ENCODE results near the gene FREY1. TPM values are rescaled to one million over a fixed set of nuclear protein-coding genes. Genes with fewer than 3 reads are reported as not detected.

Gene FREY1
- total RNA-seq, 1 donor from 2014 or later, result not detected

DNA sequence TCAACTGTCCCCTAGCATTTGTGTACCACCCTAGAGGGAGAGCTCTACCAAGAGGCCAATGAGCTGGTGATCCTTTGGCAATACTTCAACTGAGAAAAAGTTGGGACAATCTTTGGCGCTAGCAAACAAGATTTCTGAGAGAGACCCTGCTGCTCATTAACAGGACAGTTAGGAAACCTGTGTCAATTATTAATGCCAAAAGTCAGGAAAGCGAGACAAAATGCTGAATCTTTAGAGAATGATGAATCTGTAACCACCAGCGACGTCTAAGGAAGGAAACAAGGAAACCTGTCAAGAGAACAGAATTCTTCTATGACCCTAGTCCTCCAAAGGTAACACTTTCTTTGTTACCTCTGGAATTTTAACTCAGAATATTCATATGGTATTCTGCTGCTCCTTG is 35.3 kb upstream of the FREY1 start:
- no peak overlapping the region for H3K27ac ChIP-seq (replicated peaks)
- H3K4me3 ChIP-seq, result no peak overlapping the region
- no peaks in the 10 kb centered on the region for H3K27me3 ChIP-seq (ENCODE audit: low read depth)
- TF ChIP-seq, protein P1, sequence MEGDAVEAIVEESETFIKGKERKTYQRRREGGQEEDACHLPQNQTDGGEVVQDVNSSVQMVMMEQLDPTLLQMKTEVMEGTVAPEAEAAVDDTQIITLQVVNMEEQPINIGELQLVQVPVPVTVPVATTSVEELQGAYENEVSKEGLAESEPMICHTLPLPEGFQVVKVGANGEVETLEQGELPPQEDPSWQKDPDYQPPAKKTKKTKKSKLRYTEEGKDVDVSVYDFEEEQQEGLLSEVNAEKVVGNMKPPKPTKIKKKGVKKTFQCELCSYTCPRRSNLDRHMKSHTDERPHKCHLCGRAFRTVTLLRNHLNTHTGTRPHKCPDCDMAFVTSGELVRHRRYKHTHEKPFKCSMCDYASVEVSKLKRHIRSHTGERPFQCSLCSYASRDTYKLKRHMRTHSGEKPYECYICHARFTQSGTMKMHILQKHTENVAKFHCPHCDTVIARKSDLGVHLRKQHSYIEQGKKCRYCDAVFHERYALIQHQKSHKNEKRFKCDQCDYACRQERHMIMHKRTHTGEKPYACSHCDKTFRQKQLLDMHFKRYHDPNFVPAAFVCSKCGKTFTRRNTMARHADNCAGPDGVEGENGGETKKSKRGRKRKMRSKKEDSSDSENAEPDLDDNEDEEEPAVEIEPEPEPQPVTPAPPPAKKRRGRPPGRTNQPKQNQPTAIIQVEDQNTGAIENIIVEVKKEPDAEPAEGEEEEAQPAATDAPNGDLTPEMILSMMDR (IDR thresholded peaks at IDR 0.05; ENCODE audit: borderline replicate concordance), result no peak
- no peaks in the 10 kb centered on the region for H3K9me3 ChIP-seq (replicated peaks)
- DNase-seq, result no peak
- intact Hi-C loops (cut with micrococcal nuclease), result no loop called here
- peaks cover 81% of the 10 kb centered on the region for H3K36me3 ChIP-seq
- peaks cover 13% of the 10 kb centered on the region for H3K4me1 ChIP-seq

DNA sequence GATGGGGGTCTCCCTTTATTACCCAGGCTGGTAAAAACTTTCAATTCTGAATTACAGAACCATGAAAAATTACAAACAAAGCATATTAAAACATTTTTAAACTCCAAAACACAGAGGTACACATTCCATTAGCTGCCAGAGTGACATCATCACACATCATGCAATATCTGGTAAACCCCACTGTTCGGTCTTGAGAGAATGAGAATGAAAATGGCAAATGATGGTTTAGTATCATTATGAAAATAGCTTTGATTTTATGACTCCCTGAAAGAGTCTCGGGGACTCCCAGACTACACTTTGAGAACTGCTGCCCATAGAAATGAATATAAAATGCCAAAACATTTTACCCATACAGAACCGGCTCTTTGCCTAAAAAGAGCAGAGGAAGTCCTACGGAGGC is 34.2 kb upstream of the FREY1 start:
- Histone ChIP-seq H3K27ac (replicated peaks) (no peak overlapping the region), H3K27me3 (ENCODE audit: low read depth) (no peaks in the 10 kb centered on the region), H3K36me3 (peaks cover 81% of the 10 kb centered on the region), H3K4me1 (peaks cover 13% of the 10 kb centered on the region), H3K4me3 (no peak overlapping the region), H3K9me3 (replicated peaks) (no peaks in the 10 kb centered on the region)
- TF ChIP-seq, protein P1 (IDR thresholded peaks at IDR 0.05; ENCODE audit: borderline replicate concordance), result no peak
- intact Hi-C loops (cut with micrococcal nuclease), result no loop called here
- no peak for DNase-seq

DNA sequence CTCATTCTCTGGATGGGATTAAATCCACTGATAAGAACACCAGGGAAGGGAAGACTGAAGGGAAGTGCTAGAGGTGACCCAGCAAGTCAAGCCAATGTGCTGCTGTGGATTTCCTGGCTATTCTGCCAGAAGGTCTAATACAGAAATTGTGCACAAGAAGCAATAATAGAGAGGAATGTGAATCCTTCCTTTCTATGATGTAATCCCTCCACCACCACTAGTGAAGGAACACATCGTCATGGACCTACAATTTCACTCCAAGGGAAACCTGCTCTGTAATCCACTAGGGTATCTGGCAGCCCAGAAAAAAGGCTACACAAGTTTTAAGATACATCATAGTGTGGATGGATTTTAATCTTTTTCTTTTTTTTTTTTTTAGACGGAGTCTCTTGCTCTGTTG is 32.8 kb upstream of the FREY1 start:
- no peak overlapping the region for H3K27ac ChIP-seq (replicated peaks)
- no peaks in the 10 kb centered on the region for H3K27me3 ChIP-seq (ENCODE audit: low read depth)
- H3K4me1 ChIP-seq, result no peaks in the 10 kb centered on the region
- no peaks in the 10 kb centered on the region for H3K9me3 ChIP-seq (replicated peaks)
- intact Hi-C loops (cut with micrococcal nuclease), result no loop called here
- no peak for DNase-seq
- peaks cover 81% of the 10 kb centered on the region for H3K36me3 ChIP-seq
- no peak overlapping the region for H3K4me3 ChIP-seq
- TF ChIP-seq, protein P1 (IDR thresholded peaks at IDR 0.05; ENCODE audit: borderline replicate concordance), result no peak

DNA sequence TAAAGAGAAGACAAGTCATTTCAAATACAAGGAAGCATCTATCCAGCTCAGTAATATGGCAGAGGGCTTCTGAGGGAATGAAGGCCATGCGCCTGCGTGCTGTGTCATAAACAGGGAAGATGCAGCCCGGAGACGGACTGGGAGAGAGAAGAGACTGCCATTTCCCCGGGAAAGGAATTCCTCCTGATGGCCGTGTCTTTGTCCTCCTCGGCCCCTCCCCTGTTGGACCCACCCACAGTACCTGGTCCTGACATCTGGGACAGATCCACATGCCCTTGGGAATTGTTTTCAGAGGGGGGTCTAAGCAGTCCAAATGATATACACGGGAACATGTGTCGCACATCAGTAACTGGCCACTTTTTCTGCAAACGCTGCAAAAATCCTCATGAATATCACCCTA is 30.8 kb upstream of the FREY1 start:
- intact Hi-C loops (cut with micrococcal nuclease), result no loop called here
- H3K36me3 ChIP-seq, result peaks cover 86% of the 10 kb centered on the region
- no peak overlapping the region for H3K27ac ChIP-seq (replicated peaks)
- H3K4me1 ChIP-seq, result no peaks in the 10 kb centered on the region
- H3K9me3 ChIP-seq (replicated peaks), result no peaks in the 10 kb centered on the region
- DNase-seq, result no peak
- TF ChIP-seq, protein P1 (IDR thresholded peaks at IDR 0.05; ENCODE audit: borderline replicate concordance), result no peak
- H3K27me3 ChIP-seq (ENCODE audit: low read depth), result no peaks in the 10 kb centered on the region
- no peak overlapping the region for H3K4me3 ChIP-seq

GRCh38 chr11:45936511-45937054 is 29.5 kb upstream of the FREY1 start:
- Histone ChIP-seq H3K27me3 (ENCODE audit: low read depth) (no peaks in the 10 kb centered on the region), H3K4me1 (no peaks in the 10 kb centered on the region), H3K27ac (replicated peaks) (no peak overlapping the region), H3K36me3 (peaks cover 87% of the 10 kb centered on the region), H3K9me3 (replicated peaks) (no peaks in the 10 kb centered on the region), H3K4me3 (no peak overlapping the region)
- TF ChIP-seq, protein P1 (IDR thresholded peaks at IDR 0.05; ENCODE audit: borderline replicate concordance), result no peak
- intact Hi-C loops (cut with micrococcal nuclease), result no loop called here
- DNase-seq, result no peak

Measured in left ventricle myocardium inferior (tissue), 1 donor.